ENCODE results near the gene FAM151A.

DNA sequence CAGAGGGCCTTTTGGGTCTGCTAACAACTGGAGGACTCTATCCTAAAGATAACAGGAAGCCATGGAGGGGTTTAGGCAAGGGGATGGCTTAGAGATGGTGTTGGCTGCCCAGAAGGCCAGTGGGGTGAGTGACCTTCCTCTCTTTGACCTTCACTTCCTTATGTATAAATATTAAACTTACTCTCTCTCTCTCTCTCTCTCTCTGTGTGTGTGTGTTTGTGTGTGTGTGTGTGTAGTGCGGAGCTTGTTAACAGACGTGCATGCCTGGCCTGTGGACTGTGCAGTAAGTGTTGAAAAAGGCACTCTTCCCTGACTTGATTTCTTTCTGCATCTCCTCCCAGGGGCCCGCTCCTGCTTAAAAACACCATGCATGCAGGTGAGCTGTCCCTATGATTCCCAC, 28.3 kb upstream of the FAM151A start:
- TF ChIP-seq POLR2A (IDR thresholded peaks at IDR 0.05): no peak
- TF ChIP-seq, protein P1, sequence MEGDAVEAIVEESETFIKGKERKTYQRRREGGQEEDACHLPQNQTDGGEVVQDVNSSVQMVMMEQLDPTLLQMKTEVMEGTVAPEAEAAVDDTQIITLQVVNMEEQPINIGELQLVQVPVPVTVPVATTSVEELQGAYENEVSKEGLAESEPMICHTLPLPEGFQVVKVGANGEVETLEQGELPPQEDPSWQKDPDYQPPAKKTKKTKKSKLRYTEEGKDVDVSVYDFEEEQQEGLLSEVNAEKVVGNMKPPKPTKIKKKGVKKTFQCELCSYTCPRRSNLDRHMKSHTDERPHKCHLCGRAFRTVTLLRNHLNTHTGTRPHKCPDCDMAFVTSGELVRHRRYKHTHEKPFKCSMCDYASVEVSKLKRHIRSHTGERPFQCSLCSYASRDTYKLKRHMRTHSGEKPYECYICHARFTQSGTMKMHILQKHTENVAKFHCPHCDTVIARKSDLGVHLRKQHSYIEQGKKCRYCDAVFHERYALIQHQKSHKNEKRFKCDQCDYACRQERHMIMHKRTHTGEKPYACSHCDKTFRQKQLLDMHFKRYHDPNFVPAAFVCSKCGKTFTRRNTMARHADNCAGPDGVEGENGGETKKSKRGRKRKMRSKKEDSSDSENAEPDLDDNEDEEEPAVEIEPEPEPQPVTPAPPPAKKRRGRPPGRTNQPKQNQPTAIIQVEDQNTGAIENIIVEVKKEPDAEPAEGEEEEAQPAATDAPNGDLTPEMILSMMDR (IDR thresholded peaks at IDR 0.05): no peak

All from transverse colon (tissue), 3 donors.